Neural cell (in vitro differentiated cells): ENCODE results near the gene MRPS26. TPM values are rescaled to one million over a fixed set of nuclear protein-coding genes. Genes with fewer than 3 reads are reported as not detected.

Source experiments
- H2AFZ ChIP-seq: fragments of 200-600, 300-800 bp; sonication (generic), shearing (Covaris generic); 2 replicates; pipeline ENCODE4 v1.6.0; 2014; ENCODE audit warnings: low read depth, mild to moderate bottlenecking, antibody characterized with exemption, low read length, moderate library complexity
- H3F3A ChIP-seq: fragments of 200-600 bp; shearing (Covaris generic); 2 replicates; pipeline ENCODE4 v1.6.1; 2016; ENCODE audit warnings: mild to moderate bottlenecking, moderate library complexity, mixed read lengths, antibody characterized with exemption, low read length; ENCODE audit not compliant: insufficient read depth, poor library complexity, severe bottlenecking
- H3K27ac ChIP-seq: fragments of 200-600, 300-800 bp; sonication (generic), shearing (Covaris generic); 2 replicates; pipeline ENCODE4 v1.5.1; 2014; ENCODE audit warnings: mild to moderate bottlenecking, low read length, moderate library complexity
- H3K27me3 ChIP-seq: fragments of 300-800, 200-600 bp; sonication (generic), shearing (Covaris generic); 2 replicates; pipeline ENCODE4 v1.6.0; 2014; ENCODE audit warnings: mild to moderate bottlenecking, low read depth, low read length, moderate library complexity; ENCODE audit not compliant: insufficient read depth
- H3K36me3 ChIP-seq: fragments of 300-800, 200-600 bp; sonication (generic), shearing (Covaris generic); 2 replicates; pipeline ENCODE4 v1.5.1; 2014; ENCODE audit warnings: mild to moderate bottlenecking, antibody characterized with exemption, low read length, moderate library complexity; ENCODE audit not compliant: insufficient read depth
- H3K4me2 ChIP-seq: fragments of 300-800, 200-600 bp; sonication (generic), shearing (Covaris generic); 2 replicates; pipeline ENCODE4 v1.6.0; 2014; ENCODE audit warnings: mild to moderate bottlenecking, low read length
- H3K4me3 ChIP-seq: fragments of 300-800, 200-600 bp; sonication (generic), shearing (Covaris generic); 2 replicates; pipeline ENCODE4 v1.5.1; 2014; ENCODE audit warnings: mild to moderate bottlenecking, low read length, moderate library complexity
- H3K79me2 ChIP-seq: fragments of 200-600 bp; shearing (Covaris generic); replicated peaks from 2 replicates; pipeline ENCODE4 v1.6.0; 2014; ENCODE audit warnings: mild to moderate bottlenecking, low read length, moderate library complexity; ENCODE audit not compliant: insufficient read depth
- H3K9ac ChIP-seq: fragments of 300-800, 200-600 bp; sonication (generic), shearing (Covaris generic); 2 replicates; pipeline ENCODE4 v1.6.1; 2016; ENCODE audit warnings: mild to moderate bottlenecking, low read length, mixed read lengths
- H3K9me2 ChIP-seq: fragments of 200-600 bp; shearing (Covaris generic); 2 replicates; pipeline ENCODE4 v1.6.1; 2016; ENCODE audit warnings: mild to moderate bottlenecking, low read length, mixed read lengths; ENCODE audit not compliant: insufficient read depth
- H3K9me3 ChIP-seq: fragments of 200-600, 300-800 bp; sonication (generic), shearing (Covaris generic); 2 replicates; pipeline ENCODE4 v1.6.1; 2016; ENCODE audit warnings: mild to moderate bottlenecking, mixed run types, low read length, moderate library complexity, mixed read lengths
- H4K20me1 ChIP-seq: fragments of 200-600 bp; shearing (Covaris generic); 2 replicates; pipeline ENCODE4 v1.6.1; 2016; ENCODE audit warnings: mild to moderate bottlenecking, mixed run types; ENCODE audit not compliant: insufficient read depth
- EP300 ChIP-seq: fragments of 450-650 bp; conservative IDR thresholded peaks from 2 replicates; pipeline ENCODE4 v1.6.1; 2014; ENCODE audit warnings: antibody characterized with exemption, mild to moderate bottlenecking, moderate library complexity; ENCODE audit not compliant: poor library complexity, severe bottlenecking
- EZH2 ChIP-seq: fragments of 200-600, 300-800 bp; shearing (Covaris generic), sonication (generic); IDR thresholded peaks from 2 replicates; pipeline ENCODE4 v1.6.1; 2014; ENCODE audit warnings: antibody characterized with exemption, low read length, borderline replicate concordance, mild to moderate bottlenecking; ENCODE audit not compliant: insufficient read depth, poor library complexity, severe bottlenecking
- MXI1 ChIP-seq: fragments of 450-650 bp; conservative IDR thresholded peaks from 2 replicates; pipeline ENCODE4 v1.6.1; 2014; ENCODE audit warnings: antibody characterized with exemption, mild to moderate bottlenecking; ENCODE audit not compliant: poor library complexity, severe bottlenecking
- POLR2AphosphoS5 ChIP-seq: IDR thresholded peaks from 2 replicates; pipeline ENCODE4 v1.6.1; 2012
- RAD21 ChIP-seq: fragments of 450-650 bp; conservative IDR thresholded peaks from 2 replicates; pipeline ENCODE4 v1.6.1; 2014; ENCODE audit warnings: antibody characterized with exemption, mild to moderate bottlenecking, moderate library complexity
- SMC3 ChIP-seq: fragments of 450-650 bp; conservative IDR thresholded peaks from 2 replicates; pipeline ENCODE4 v1.6.1; 2014; ENCODE audit warnings: antibody characterized with exemption, mild to moderate bottlenecking, moderate library complexity; ENCODE audit not compliant: poor library complexity
- TAF1 ChIP-seq: IDR thresholded peaks from 2 replicates; pipeline ENCODE4 v1.6.1; 2012; ENCODE audit warnings: low read depth
- polyA plus RNA-seq: library from polyadenylated mRNA; depleted of rRNA; stranded (reverse); fragments of >200 nt; gene quantifications from 2 replicates; pipeline ENCODE4 v1.2.3, GENCODE V29; 2014
- TF ChIP-seq, protein P1 (sequence below): IDR thresholded peaks from 2 replicates; pipeline ENCODE4 v1.6.1; 2012; ENCODE audit warnings: borderline replicate concordance
- TF ChIP-seq, protein P2 (sequence below): fragments of 450-650 bp; IDR thresholded peaks from 2 replicates; pipeline ENCODE4 v1.5.1; 2014; ENCODE audit warnings: antibody characterized with exemption, mild to moderate bottlenecking, moderate library complexity; ENCODE audit not compliant: poor library complexity, severe bottlenecking

Gene MRPS26
- polyA plus RNA-seq, 1 donor from 2014 or later = 134 TPM

DNA sequence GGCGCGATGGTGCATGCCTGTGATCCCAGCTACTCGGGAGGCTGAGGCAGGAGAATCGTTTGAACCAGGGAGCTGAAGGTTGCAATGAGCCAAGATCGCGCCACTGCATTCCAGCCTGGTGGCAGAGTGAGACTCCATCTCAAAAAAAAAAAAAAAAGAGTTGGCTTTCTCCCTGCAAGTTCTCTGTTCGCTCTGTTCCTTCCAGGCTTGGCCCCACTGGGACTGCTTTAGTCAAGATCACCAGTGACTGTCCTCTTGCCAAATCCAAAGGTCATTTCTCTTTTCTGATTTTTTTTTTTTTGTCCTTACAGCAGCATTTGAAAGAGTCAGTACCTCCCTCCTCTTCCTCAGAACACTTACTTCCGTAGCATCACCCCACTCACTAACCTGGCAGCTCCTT is 13.2 kb upstream of the MRPS26 start:
- H3F3A ChIP-seq = no peaks in the 10 kb centered on the region
- TF ChIP-seq, protein P1, sequence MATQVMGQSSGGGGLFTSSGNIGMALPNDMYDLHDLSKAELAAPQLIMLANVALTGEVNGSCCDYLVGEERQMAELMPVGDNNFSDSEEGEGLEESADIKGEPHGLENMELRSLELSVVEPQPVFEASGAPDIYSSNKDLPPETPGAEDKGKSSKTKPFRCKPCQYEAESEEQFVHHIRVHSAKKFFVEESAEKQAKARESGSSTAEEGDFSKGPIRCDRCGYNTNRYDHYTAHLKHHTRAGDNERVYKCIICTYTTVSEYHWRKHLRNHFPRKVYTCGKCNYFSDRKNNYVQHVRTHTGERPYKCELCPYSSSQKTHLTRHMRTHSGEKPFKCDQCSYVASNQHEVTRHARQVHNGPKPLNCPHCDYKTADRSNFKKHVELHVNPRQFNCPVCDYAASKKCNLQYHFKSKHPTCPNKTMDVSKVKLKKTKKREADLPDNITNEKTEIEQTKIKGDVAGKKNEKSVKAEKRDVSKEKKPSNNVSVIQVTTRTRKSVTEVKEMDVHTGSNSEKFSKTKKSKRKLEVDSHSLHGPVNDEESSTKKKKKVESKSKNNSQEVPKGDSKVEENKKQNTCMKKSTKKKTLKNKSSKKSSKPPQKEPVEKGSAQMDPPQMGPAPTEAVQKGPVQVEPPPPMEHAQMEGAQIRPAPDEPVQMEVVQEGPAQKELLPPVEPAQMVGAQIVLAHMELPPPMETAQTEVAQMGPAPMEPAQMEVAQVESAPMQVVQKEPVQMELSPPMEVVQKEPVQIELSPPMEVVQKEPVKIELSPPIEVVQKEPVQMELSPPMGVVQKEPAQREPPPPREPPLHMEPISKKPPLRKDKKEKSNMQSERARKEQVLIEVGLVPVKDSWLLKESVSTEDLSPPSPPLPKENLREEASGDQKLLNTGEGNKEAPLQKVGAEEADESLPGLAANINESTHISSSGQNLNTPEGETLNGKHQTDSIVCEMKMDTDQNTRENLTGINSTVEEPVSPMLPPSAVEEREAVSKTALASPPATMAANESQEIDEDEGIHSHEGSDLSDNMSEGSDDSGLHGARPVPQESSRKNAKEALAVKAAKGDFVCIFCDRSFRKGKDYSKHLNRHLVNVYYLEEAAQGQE = no peak
- TF ChIP-seq MXI1 (no peak), POLR2AphosphoS5 (no peak), EZH2 (no peak), TAF1 (no peak), SMC3 (no peak), EP300 (no peak), RAD21 (no peak)
- TF ChIP-seq, protein P2, sequence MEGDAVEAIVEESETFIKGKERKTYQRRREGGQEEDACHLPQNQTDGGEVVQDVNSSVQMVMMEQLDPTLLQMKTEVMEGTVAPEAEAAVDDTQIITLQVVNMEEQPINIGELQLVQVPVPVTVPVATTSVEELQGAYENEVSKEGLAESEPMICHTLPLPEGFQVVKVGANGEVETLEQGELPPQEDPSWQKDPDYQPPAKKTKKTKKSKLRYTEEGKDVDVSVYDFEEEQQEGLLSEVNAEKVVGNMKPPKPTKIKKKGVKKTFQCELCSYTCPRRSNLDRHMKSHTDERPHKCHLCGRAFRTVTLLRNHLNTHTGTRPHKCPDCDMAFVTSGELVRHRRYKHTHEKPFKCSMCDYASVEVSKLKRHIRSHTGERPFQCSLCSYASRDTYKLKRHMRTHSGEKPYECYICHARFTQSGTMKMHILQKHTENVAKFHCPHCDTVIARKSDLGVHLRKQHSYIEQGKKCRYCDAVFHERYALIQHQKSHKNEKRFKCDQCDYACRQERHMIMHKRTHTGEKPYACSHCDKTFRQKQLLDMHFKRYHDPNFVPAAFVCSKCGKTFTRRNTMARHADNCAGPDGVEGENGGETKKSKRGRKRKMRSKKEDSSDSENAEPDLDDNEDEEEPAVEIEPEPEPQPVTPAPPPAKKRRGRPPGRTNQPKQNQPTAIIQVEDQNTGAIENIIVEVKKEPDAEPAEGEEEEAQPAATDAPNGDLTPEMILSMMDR = no peak
- H3K79me2 ChIP-seq = no peaks in the 10 kb centered on the region
- H3K4me3 ChIP-seq = no peak overlapping the region
- H3K9ac ChIP-seq = no peak overlapping the region
- peaks cover 9% of the 10 kb centered on the region for H3K36me3 ChIP-seq
- no peaks in the 10 kb centered on the region for H3K9me3 ChIP-seq
- no peaks in the 10 kb centered on the region for H4K20me1 ChIP-seq
- no peak overlapping the region for H3K27ac ChIP-seq
- no peak overlapping the region for H2AFZ ChIP-seq
- H3K27me3 ChIP-seq = no peaks in the 10 kb centered on the region
- no peak overlapping the region for H3K4me2 ChIP-seq
- no peaks in the 10 kb centered on the region for H3K9me2 ChIP-seq

DNA sequence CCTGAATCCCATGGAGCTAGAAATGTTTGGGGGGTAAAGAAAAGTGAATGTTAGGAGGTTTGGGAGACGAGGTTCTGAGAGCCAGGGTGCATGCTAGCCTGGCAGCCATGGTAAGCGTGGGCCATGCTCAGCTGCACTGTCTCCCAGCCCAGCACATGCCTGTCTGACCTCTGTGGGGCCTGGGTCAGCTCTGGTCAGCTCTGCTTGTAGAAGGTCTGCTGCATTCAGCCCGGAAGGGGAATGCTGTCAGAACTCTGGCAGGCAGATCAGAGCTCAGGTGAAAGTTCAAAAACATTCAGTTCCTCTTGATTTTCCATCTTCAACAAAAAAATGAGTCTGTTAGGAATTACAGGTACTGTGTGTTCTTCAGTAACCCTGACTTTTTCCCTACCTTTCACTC is 8.2 kb upstream of the MRPS26 start:
- H3F3A ChIP-seq = no peaks in the 10 kb centered on the region
- H4K20me1 ChIP-seq = no peaks in the 10 kb centered on the region
- H3K79me2 ChIP-seq = no peaks in the 10 kb centered on the region
- H3K27me3 ChIP-seq = no peaks in the 10 kb centered on the region
- H3K27ac ChIP-seq = no peak overlapping the region
- no peak overlapping the region for H3K4me3 ChIP-seq
- H3K9me3 ChIP-seq = no peaks in the 10 kb centered on the region
- H3K4me2 ChIP-seq = no peak overlapping the region
- H3K9ac ChIP-seq = no peak overlapping the region
- H3K9me2 ChIP-seq = no peaks in the 10 kb centered on the region
- H2AFZ ChIP-seq = no peak overlapping the region
- no peak for TF ChIP-seq MXI1
- TF ChIP-seq RAD21 = no peak
- no peak for TF ChIP-seq SMC3
- TF ChIP-seq POLR2AphosphoS5 = no peak
- TF ChIP-seq, protein P1 = no peak
- TF ChIP-seq EZH2 = no peak
- TF ChIP-seq TAF1 = no peak
- TF ChIP-seq EP300 = no peak
- TF ChIP-seq, protein P2 = no peak
- peaks cover 13% of the 10 kb centered on the region for H3K36me3 ChIP-seq
